Erythroblast (primary cell): ENCODE data around the gene TMCC3.
"Not testable (repeated sequence)": the region's sequence is repeated elsewhere in the genome, so short reads cannot be mapped to it uniquely, and the experiment has no call there.

Experiments used
- DNase-seq, 2 experiments: peaks; one replicate each; lab custom pipeline; 2025; lab: John Stamatoyannopoulos, UW
- GATA1 ChIP-seq: IDR thresholded peaks from 2 replicates; pipeline ENCODE4 v1.6.1; 2011; ENCODE audit warnings: low read depth, mild to moderate bottlenecking, control low read depth, low read length, moderate library complexity
- POLR2A ChIP-seq: IDR thresholded peaks from 2 replicates; pipeline ENCODE4 v1.6.1; 2011; ENCODE audit warnings: mild to moderate bottlenecking, low read length

The TMCC3 gene

DNA sequence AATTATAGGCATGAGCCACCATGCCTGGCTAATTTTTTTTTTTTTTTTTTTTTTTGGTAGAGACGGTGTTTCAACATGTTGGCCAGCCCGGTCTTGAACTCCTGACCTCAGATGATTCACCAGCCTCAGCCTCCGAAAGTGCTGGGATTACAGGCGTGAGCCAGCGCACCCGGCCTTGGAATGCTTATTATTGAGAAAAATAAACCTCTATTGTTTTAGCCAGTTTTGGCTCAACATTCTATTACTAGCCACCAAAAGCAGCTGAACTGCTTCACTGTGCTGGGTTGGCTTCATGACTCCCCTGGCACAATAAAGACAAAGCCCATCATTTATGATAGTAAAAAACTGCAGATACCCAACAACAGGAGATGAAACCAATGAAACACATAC is 97.2 kb downstream of the TMCC3 start:
- TF ChIP-seq GATA1: no peak
- no peak for TF ChIP-seq POLR2A
- DNase-seq: no peak

DNA sequence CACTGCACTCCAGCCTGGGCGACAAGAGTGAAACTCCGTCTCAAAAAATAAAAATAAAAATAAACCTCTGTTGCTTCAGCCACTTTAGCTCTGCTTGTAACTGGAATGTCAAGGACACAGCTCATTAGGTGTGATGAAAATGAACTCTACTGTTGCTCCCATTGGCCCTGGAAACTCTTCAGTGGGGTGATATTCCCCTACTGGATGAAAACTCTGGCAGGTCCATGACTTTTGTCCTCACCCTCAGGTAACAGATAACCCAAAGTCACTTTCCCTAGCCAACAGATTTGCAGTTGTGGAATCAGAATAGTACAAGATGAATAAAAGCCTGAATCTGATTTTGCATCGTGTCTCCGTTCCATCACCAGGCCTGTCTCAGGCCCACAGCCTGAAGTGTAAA is 98.5 kb downstream of the TMCC3 start:
- TF ChIP-seq GATA1: no peak
- DNase-seq: no peak

DNA sequence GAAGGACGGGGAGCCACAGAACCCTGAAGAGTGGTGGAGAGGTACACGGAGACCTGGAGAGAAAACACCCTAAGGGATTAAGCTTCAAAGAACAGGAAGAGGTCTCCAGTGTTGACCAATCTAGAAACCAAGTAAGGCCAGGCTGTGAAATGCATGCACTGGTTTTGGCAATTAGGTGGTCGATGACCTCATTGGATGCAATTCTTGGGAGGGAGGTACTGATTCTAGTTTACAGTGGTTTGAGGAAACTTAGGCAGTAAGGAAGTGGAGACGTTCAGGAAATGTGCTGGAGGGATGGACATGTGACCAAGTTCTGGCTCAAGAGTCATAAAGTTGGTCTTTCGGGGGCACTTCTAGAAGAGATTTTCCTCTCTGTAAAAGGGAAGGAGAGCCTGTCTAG is 99.4 kb downstream of the TMCC3 start:
- TF ChIP-seq POLR2A (no peak), GATA1 (no peak)
- no peak for DNase-seq

DNA sequence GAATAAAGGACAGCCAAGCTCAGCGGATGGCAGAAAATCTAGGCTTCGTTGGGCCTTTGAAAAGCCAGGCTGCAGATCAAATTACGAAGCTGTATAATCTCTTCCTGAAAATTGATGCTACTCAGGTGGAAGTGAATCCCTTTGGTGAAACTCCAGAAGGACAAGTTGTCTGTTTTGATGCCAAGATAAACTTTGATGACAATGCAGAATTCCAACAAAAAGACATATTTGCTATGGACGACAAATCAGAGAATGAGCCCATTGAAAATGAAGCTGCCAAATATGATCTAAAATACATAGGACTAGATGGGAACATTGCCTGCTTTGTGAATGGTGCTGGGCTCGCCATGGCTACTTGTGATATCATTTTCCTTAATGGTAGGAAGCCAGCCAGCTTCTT is 101.5 kb downstream of the TMCC3 start:
- DNase-seq: not testable (repeated sequence)

DNA sequence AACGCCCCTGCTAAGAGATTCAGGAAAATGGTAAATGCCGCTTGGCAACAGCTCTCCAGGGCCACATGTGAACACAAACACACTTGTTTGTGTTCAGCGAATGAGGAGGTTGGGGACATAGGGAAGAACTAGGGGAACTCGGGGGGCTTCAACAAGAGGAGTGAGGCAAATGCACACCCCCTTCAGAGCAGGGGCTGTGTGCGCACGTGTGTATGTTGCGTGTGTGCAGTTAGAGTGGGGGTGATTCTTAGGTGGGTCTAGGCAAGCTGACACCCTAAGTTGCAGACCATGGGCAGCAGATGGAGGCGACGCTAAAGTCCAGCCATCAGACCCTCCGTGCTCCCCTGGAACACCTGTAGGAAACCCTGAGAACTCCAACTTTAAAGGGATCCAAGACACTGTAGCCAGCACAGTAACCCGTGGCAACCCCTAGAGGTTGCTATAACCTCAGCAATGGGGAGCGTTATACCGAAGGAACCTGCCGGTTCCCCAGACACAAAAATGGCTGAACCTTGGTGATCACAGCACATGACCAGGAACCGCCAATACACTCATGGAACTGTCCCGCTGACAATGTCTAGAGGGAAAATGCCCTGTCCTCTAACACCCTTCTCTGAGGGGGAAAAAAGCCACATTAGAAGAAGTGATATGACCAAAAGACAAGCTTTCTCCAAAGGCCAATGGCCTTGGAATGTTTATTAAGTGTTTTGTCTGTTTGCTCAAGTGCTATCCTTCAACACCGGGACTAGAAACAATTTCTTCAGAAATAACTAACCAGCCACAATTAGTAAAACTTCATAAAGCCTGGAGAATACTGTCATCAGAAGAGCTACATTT is 104.2 kb downstream of the TMCC3 start:
- peak; percentile 36 to 49 for DNase-seq
- TF ChIP-seq POLR2A: no peak
- no peak for TF ChIP-seq GATA1

DNA sequence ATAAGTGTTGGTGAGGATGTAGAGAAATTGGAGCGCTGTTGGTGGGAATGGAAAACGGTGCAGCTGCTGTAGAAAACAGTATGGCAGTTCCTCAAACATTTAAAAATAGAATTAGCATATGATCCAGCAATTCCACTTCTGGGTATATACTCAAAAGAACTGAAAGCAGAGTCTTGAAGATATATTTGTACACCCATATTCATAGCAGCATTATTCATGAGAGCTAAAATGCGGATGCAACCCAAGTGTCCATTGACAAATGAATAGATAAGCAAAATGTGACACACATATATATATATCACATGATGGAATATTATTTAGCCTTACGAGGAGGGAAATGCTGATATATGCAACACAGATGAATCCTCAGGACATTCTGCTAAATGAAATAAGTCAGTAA is 106.0 kb downstream of the TMCC3 start:
- TF ChIP-seq GATA1 (no peak), POLR2A (no peak)

DNA sequence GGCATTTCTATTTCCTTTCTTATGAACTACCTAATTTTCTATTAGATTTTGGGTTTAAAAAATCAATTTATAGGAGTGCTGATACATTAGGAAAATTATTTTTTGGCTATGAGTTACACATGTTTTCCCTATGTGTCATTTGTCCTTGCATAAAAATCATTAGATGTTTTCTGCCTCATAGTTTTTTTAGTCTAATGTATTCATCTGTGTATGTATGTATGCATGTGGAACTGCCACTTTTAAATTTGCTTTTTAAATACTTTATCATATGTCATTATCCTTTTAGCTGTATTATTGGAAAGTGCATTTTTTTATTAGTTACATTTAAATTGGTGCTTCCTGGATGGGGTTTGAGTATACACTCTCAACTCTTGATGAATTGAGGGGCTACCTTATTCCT is 112.0 kb downstream of the TMCC3 start:
- TF ChIP-seq GATA1 (no peak), POLR2A (no peak)
- no peak for DNase-seq

More for the DNA sequence above, 106.0 kb downstream of the TMCC3 start:
- DNase-seq: no peak

DNA sequence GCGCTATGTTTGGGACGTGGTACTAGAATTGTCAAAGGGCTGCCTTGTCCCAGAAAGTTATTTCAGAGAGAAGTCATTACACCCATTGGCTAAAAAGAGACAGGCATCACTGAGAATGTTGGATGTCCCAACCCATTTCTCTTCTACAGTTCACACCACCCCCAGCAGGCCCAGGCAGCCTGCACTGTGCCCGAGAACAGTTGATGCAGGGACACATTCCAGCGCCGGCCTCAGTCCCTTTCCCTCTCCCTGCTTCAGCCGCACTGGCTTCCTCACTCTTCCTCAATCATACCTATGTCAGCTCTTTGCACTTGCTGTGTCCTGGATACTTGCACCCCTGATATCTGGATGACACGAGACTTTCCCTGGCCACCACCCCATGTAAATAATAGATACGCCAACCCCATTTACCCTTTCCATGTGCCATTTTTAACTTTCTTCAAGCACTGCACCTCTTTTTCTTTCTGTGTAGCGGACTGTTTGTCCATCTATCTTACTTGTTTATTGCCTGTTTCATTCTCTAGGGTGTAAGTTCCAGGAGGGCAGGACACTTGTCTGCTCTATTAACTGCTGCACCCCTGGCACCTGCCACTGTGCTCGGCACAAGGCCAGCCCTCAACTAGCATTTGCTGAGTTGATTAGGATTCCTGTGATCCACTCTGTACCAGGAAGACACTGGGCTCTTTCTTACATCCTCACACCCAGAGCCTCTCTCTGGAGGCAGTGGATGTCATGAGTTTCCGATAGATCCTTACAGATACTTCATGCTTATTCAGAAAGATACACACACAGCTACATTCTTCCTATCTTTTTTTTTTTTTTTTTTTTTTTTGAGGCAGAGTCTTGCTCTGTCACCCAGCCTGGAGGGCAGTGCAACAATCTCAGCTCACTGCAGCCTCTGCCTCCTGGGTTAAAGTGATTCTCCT is 114.1 kb downstream of the TMCC3 start:
- TF ChIP-seq POLR2A: no peak
- DNase-seq: no peak

DNA sequence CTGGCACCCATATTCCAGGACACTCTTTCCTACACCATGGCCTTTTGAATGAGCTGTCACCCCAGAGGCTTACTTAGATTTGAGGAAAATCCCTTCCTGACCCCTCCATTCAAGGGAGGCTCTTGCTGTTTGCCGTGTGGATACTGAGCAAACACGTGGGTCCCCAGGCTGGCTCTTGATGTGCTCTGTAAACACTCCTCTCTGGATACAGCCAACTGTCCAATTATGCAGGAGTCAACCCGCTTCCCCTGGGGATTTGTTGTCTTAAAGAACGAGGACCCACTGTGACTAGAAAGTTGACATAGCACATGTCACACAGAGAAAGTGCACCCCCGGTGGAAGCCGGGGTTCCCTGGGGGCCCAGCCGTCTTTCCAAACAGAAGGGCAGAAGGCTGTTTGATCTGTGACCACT is 114.8 kb downstream of the TMCC3 start:
- TF ChIP-seq POLR2A (no peak), GATA1 (no peak)
- no peak for DNase-seq

DNA sequence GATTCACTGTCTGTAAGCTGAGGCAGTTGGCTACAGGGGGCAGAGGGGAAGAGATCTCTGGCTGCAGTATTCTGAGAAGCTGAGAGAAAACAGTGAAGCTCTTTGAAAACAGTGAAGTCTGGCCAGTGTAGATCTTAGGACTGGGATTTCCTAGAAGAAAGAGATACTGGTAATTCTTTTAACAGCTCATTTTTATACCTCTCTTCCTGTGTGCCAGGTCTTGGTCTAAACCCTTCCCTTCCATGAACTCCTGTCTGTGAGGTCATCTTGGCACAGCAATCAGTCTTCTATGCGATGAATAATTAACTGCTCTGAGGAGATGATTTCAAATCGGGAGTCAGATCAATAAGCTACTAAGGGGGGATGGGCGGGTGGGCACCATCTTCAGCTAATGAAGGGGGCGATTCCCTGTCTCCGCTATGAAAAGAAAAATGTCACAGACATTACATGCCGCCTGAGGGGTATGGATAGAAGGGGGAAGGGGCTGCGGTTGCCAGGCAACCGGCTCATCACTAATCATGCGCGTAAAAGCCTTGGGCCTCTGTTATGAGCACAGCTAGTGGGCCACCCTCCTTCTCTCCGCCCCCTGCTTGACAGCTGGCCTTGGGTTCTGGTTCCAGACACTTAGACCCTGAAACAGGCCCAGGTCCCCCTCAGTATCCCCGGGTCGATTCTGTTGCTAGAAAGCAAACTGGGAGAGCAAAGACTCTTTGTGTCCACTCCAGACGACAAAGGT is 115.4 kb downstream of the TMCC3 start:
- TF ChIP-seq GATA1: no peak
- TF ChIP-seq POLR2A: no peak
- DNase-seq: no peak

DNA sequence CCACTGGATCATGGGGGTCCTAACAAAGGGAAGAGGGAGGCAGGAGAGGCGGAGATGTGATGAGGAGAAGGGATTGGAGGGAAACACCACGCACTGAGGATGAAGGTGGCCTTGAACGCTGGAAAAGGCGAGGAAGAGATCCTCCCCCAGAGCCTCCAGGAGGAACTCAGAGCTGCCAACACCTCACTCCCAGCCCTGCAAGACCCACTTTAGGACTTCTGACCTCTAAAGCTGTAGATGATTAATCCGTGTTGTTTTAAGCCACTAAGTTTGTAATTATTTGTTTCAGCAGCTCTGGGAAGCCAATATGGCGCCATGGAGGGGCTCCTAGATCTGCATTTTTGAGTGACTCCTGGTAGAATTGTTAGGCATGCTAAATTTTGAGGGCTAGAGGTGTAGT is 116.1 kb downstream of the TMCC3 start:
- TF ChIP-seq POLR2A (no peak), GATA1 (no peak)
- DNase-seq: no peak

DNA sequence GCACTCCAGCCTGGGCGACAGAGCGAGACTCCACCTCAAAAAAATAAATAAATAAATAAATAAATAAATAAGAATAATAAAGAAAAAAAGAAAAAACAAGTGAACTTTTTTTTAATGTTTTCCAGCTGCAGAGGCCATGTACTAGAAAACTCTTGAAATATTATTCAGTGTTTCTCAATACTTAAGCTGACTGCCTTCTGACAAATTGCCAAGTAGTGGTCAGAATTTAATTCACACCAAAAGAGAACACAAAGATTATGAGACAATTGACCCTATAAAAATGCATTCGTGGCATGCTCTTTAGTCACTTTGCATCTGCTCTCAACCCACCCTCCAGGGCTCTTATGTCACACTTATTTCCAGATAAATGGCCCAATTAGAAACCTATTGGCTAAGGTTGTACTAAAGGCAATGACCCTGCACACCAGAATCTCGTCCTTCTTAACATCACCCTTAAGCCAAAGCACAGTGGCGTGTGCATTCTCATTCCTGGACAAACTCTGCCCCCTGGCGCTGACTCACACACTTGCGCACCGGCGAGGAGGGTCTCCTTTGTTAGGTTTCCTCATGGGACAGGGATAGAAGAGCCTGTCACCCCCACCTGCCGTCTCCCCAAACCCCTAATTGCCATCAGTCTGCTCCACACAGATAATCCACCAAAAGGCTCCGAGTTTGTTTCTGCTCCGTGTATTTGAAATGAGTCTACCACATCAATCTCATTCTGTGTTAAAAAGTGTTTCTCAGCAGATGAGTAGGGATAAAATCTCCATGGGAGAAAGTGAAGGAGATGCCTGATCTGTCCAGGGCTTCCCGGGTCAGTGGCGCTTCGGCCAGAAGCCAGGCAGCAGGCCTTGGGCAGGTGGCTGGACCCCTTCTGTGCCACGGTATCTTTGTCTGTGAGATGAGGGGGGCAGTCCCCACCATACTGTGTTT is 117.6 kb downstream of the TMCC3 start:
- peak; percentile 67 to 79 for DNase-seq
- no peak for TF ChIP-seq GATA1
- TF ChIP-seq POLR2A: no peak
